ENCODE data around the gene CNTN1.

The CNTN1 gene

GRCh38 chr12:40691913-40692764, at the start of gene CNTN1:
Gene CNTN1 (plus strand): TSS chr12:40692439.
- in situ Hi-C loops (cut with HindIII; ENCODE audit: low sequenced_read_pairs): no loop called here
- TF ChIP-seq CTCF (IDR thresholded peaks at IDR 0.05; ENCODE audit: low read depth, low read length, missing control alignments): no peak
- peak; percentile 50 for DNase-seq (ENCODE audit: low read depth)
- peak within 1 kb of the TSS; percentile 57 for H3K4me3 ChIP-seq (ENCODE audit: low read depth, low read length)

- no peak for TF ChIP-seq CTCF (IDR thresholded peaks at IDR 0.05; ENCODE audit: low read depth, low read length, missing control alignments)
- in situ Hi-C loops (cut with HindIII; ENCODE audit: low sequenced_read_pairs): no loop called here
- no peak for DNase-seq (ENCODE audit: low read depth)
- H3K4me3 ChIP-seq (ENCODE audit: low read depth, low read length): no peak overlapping the region
Observed at GRCh38 chr12:40643506-40643905, 48.7 kb upstream of the CNTN1 start.

GRCh38 chr12:40643976-40644375, 48.3 kb upstream of the CNTN1 start:
- in situ Hi-C loops (cut with HindIII; ENCODE audit: low sequenced_read_pairs): no loop called here
- no peak for DNase-seq (ENCODE audit: low read depth)
- no peak overlapping the region for H3K4me3 ChIP-seq (ENCODE audit: low read depth, low read length)
- TF ChIP-seq CTCF (IDR thresholded peaks at IDR 0.05; ENCODE audit: low read depth, low read length, missing control alignments): no peak

GRCh38 chr12:40644708-40645107, 47.5 kb upstream of the CNTN1 start:
- TF ChIP-seq CTCF (IDR thresholded peaks at IDR 0.05; ENCODE audit: low read depth, low read length, missing control alignments): no peak
- no peak for DNase-seq (ENCODE audit: low read depth)
- in situ Hi-C loops (cut with HindIII; ENCODE audit: low sequenced_read_pairs): no loop called here
- H3K4me3 ChIP-seq (ENCODE audit: low read depth, low read length): no peak overlapping the region

GRCh38 chr12:40645361-40645760, 46.9 kb upstream of the CNTN1 start:
- DNase-seq (ENCODE audit: low read depth): no peak
- in situ Hi-C loops (cut with HindIII; ENCODE audit: low sequenced_read_pairs): no loop called here
- no peak for TF ChIP-seq CTCF (IDR thresholded peaks at IDR 0.05; ENCODE audit: low read depth, low read length, missing control alignments)
- H3K4me3 ChIP-seq (ENCODE audit: low read depth, low read length): no peak overlapping the region

- H3K4me3 ChIP-seq (ENCODE audit: low read depth, low read length): no peak overlapping the region
- in situ Hi-C loops (cut with HindIII; ENCODE audit: low sequenced_read_pairs): no loop called here
- no peak for TF ChIP-seq CTCF (IDR thresholded peaks at IDR 0.05; ENCODE audit: low read depth, low read length, missing control alignments)
- no peak for DNase-seq (ENCODE audit: low read depth)
Observed at GRCh38 chr12:40646456-40646855, 45.8 kb upstream of the CNTN1 start.

Data from astrocyte of the cerebellum (primary cell).